Smooth muscle cell of the brain vasculature (primary cell): ENCODE data around the gene MAPK8IP3.
"Not testable (repeated sequence)": the region's sequence is repeated elsewhere in the genome, so short reads cannot be mapped to it uniquely, and the experiment has no call there.

Experiments
- DNase-seq: peaks from one replicate; pipeline ENCODE4 v3.0.0-alpha.2; 2012; ENCODE audit warnings: low read depth, low spot score

Gene MAPK8IP3

DNA sequence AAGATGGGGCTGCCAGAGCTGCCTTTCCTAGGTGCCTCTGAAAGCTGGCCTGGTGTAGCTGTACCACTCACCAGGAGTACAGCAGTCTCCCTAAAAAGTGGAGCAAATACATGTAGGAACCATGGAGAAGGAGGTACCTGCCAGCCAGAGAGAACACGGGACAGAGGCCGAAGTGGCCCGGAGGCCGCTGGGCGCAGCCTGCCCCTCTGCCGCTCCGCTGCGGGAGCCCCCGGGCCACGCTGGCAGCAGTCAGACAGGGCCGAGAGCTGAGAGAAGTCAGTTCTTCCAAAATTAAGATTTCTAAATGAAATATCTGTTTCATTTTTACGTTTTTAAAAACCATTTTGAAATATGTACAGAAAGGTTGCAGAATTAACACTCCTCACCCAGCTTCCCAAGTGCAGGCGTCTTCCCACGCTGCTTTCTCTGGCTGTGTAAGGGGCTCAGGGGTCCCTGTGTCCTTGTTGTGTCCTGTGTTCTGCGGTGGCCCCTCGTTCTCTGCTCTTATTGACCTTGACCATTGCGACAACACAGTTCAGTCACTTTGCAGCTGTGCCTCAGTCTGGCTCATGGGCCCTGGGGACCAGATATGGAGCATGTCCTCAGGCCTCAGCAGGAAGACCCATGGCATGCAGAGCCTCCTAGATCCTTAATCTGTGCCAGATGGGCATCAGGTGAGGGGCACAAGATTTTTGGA lies 5.0 kb downstream of the MAPK8IP3 start:
- no peak for DNase-seq

DNA sequence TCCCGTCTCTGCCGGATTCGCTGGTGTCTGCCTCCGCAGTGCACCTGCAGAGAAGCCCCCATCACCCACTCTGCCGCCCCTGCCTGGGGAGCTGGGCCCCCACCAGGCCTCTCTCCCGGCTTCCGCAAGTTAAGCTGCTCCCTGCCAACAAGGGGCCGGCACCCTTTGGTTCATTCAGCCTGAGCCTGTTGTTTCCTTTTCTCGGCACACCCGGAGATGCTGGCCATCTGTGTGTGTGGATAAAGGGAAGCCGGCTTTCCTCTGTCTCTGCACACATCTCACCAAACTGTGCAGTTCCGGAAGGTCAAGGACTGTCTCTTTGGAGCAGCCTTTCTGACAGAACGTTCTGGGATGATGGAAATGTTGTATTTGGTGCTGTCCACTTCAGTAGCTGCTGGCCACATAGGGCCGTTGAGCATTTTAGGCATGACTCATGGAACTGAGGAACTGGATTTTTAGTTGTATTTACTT lies 6.8 kb downstream of the MAPK8IP3 start:
- no peak for DNase-seq

DNA sequence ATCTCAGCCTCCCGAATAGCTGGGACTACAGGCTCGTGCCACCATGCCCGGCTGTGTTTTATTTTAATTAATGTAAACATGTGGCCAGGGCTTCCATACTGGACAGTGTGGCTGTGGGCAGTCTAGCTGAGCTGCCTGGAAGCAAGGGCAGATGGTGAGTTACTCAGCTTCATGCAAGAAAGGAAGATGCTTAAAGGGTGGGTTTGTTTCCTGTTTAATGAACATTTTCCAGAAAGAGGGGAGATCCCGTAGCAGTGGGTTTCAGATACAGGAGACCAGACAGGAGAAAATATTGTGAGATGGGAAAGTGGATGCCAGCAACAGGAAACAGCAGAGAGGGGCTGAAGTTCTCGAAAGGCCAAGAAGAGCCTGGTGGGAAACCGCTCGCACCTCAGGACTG lies 7.3 kb downstream of the MAPK8IP3 start:
- DNase-seq = no peak

DNA sequence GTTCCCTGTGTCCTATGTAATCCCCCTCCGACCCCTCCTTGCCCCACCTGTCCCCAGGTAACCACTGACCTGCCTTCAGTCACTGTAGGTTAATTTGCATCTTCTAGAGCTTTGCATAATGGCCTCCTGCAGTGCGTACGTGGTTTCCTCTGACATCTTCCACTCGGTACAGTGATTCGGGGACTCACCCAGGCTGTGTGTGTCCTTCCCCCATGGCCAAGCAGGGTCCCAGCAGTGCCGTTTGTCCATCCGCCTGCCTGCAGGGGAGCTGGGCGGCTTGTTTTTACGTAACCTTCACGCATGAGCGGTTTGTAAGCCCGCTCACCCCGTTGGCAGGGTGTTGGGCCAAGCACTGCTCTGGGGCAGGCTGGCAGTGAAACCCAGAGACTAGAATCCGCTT lies 7.9 kb downstream of the MAPK8IP3 start:
- DNase-seq = no peak

DNA sequence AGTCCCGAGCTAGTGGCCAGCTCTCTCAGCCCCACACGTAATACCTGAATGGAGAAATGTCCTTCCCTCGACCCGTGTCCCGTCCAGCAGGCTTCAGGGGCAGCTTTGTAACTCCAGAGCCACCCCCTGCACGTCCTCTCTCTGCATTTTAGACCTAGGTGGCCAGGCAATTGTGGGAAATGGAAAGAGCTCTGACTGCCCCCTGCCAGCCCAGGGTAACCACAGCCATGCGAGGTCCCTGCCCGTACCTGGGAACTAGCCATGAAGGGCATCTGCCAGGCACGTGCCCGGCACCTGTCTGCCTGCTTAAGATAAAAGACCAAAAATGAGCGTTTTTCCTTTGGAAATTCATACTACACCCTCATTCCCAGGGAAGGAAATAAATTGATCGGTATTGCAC lies 9.2 kb downstream of the MAPK8IP3 start:
- DNase-seq = no peak

DNA sequence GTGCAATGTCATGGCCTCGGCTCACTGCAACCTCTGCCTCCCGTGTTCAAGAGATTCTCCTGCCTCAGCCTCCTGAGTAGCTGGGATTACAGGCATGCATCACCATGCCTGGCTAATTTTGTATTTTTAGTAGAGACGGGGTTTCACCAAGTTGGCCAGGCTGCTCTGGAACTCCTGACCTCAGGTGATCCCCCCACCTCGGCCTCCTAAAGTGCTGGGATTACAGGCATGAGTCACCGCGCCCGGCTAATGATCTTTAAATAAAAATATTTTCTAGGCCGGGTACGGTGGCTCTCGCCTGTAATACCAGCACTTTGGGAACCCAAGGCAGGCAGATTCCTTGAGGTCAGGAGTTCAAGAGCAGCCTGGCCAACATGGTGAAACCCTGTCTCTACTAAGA lies 12.2 kb downstream of the MAPK8IP3 start:
- not testable (repeated sequence) for DNase-seq

DNA sequence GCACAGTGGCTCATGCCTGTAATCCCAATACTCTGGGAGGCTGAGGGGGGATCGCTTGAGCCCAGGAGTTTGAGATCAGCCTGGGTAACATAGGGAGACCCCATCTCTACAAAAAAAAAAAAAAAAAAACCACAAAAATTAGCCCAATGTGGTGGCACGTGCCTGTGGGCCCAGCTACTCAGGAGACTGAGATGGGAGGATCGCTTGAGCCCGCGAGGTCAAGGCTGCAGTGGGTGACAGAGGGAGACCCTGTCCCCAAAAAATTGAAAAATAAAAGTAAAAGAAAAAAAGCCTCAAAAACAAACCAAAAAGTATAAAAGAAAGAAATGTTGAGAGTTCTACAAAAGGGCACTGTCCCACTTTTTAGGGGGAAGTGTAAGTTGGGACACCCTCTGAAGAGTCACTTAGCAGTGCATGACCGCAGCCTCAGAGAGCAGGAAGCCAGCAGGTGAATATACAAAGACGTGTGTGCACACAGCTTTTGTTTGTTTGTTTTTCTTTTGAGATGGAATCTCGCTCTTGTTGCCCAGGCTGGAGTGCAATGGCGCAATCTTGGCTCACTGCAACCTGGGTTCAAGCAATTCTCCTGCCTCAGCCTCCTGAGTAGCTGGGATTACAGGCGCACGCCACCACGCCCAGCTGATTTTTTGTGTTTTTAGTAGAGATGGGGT lies 13.7 kb downstream of the MAPK8IP3 start:
- not testable (repeated sequence) for DNase-seq

DNA sequence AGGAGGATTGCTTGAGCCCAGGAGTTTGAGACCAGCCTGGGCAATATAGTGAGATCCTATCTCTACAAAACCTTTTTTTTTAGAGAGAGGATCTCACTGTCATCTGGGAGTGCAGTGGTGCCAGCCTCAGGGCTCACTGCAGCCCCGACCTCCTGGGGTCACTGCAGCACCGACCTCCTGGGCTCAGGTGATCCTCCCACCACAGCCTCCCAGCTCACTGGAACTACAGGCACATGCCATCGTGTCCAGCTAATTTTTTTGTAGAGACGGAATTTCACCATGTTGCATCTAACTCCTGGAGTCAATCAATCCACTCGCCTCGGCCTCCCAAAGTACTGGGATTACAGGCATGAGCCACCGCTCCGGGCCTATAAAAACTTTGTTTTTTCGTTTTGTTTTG lies 15.4 kb downstream of the MAPK8IP3 start:
- DNase-seq = no peak

DNA sequence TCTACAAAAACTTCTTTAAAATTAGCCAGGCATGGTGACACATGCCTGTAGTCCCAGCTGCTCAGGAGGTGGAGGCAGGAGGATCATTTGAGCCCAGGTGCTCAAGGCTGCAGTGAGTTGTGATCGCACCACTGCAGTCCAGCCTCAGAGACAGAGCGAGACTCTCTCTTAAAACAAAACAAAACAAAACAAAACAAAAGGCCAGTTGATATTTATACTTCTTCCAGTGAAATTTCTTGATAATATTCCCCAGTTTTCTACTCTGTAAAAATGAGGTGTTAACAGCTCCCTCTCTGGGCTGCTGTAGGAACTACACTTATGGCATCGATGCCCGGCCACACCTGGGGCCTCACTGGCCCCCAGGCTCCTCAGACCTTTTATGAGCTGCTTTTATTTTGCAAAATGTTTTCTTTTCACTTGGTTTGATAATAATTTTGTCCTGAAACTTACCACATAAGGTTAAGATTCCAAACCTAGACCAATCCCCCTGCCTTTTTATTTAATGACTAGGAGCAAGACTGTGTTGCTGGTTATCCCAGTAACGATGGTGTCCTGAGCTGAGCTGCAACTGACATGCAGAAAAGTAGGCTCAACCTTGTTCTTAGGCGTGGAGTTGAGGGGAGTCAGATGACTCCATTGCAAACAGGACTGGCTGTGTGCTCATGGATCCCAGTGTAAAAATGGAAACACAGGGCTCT lies 17.6 kb downstream of the MAPK8IP3 start:
- no peak for DNase-seq

DNA sequence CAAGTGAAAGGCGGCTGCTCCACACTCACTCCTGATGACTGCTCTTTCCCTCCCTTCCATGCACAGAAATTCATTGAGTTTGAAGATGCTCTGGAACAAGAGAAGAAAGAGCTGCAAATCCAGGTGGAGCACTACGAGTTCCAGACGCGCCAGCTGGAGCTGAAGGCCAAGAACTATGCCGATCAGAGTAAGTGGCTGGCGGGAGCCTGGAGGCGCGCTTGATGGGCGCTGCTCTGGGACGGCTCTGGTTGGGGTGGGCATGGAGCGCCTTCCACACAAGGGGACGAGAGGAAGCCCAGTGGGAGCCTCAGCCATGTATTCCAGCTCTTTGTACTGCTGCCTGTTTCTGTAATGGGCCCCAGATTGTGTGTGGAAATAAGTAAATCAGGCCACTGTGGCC lies 18.5 kb downstream of the MAPK8IP3 start:
- no peak for DNase-seq

DNA sequence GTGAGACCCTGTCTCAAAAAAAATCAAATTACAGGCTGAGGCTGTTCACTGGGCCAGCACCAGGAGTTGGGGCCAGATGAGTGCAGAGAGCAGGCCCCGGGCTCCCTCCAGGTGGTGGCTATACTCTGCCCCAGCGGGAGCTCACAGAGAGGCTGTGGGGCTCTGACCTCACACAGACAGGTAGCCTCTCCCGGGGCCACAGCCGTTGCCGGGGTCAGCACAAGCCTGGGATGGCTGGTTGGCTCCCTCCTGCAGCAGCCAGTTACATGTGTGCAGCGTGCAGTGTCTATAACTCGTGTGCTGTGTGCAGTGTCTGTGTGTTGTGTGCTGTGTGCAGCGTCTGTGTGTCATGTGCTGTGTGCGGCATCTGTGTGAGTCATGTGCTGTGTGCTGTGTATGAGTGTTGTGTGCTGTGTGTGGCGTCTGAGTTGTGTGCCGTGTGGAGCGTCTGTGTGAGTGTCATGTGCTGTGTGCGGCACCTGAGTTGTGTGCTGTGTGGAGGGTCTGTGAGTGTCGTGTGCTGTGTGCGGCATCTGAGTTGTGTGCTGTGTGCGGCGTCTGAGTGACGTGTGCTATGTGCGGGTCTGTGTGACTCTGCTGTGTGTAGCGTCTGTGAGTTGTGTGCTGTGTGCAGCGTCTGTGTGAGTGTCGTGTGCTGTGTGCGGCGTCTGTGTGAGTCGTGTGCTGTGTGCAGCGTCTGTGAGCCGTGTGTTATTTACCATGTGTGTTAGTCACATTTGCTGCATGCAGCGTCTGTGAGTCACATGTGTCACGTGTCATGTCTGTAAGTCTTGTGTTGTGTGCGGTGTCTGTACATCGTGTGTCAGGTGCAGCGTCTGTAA lies 20.9 kb downstream of the MAPK8IP3 start:
- DNase-seq = no peak

DNA sequence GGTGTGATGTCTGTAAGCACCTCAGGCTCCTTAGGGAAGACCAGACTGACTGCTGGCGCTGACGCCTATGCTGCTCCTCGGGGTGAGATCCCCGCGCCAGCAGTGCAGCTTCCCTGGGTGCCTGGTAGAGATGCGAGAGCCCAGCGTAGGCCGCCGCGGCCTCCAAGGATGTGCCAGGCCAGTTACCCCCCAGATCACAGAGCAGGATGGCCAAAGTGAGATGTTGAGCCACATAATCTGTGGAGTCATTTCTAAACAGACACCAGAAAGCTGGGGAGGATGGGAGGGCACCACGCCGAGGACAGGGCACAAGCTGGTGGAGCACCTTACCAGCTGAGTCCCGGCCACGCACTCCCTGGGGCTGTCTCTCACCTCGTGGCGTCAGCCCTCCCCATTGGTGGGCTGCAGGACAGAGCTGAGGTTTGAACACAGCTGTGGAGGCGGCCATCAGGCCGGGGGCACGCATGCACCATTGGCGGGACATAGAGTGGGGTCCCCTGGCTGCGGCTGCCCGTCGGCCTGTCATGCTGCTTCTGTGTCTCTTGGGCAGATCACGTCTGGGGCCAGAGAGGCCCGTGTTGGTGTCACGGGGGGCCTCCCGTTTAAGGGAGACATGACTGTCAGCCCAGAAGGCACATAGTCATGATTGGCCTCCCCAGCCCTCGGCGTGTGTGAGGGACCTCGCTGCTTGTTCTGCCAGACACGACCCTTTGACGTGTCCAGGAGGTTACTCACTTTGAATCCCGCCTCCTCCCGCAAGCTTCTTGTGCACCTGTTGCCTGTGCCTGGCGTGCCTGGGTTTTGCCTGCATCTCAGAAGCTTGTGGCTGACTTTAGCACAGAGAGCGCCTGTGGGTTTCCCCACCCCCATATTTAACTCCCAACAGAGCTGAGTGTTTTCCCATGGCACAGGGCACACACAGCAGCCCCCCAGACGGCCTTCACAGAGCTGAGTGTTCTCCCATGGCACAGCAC lies 21.9 kb downstream of the MAPK8IP3 start:
- DNase-seq = no peak

DNA sequence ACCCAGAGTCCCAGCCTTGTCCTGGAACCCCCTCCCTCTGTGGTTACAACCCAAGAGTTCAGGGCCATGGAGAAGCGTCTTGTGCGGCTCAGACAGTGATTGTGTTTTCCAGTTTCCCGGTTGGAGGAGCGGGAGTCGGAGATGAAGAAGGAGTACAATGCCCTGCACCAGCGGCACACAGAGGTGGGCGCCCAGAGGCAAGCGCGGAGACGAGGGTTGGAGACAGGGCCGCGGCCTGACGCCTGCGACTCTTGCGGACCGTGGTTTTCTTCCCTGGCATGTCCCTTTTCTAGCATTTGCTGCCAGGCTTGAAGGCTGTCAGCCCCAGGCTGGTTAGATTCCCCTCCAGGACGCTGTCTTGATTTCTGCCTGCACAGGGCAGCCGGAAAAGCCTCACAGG lies 23.0 kb downstream of the MAPK8IP3 start:
- DNase-seq = no peak

DNA sequence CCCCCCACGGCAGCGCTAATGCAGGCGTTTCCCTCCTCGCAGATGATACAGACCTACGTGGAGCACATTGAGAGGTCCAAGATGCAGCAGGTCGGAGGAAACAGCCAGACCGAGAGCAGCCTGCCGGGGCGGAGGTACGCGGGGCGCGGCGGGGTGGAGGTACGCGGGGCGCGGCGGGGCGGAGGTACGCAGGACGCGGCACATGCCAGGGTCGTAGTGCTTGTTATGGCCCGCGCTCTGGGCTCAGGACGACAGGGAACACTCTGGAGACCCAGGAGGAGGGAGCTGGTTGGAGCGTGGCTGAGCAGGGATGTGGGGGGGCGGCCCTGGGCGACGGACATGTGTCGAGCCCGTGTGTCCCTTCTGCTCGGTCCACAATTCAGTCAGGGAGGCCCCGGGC lies 23.4 kb downstream of the MAPK8IP3 start:
- DNase-seq = no peak

DNA sequence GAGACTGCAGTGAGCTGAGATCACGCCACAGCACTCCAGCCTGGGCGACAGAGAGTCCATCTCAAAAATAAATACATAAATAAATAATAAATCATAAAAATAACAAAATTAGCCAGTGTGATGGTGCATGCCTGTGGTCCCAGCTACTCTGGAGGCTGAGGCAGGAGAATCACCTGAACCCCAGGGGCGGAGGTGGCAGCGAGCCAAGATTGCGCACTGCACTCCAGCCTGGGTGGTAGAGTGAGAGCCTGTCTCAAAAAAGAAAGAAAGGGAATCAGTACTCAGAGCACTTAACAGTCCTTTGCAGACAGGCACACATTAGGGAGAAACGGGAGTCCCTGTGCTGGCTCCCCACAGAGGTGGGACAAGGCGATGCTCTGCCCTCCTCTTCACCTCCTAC lies 25.1 kb downstream of the MAPK8IP3 start:
- no peak for DNase-seq

DNA sequence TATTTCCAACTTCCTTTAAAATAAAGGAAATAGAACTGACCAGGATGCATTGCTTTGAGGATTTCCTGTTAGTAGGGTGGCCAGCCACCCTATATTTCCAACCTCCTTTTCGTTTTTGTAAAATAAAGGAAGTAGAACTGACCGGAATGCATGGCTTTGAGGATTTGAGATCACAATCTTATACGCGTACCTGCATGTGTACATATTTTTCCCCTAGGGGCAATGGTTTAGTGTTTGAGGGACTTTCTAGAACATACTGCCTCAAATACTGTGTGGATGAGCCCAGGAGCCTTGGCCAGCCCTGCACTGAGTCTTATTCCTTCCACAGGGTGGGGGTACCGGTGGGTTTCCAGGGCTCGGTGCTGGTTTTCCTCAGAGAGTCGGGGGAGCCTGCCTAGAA lies 25.6 kb downstream of the MAPK8IP3 start:
- no peak for DNase-seq

DNA sequence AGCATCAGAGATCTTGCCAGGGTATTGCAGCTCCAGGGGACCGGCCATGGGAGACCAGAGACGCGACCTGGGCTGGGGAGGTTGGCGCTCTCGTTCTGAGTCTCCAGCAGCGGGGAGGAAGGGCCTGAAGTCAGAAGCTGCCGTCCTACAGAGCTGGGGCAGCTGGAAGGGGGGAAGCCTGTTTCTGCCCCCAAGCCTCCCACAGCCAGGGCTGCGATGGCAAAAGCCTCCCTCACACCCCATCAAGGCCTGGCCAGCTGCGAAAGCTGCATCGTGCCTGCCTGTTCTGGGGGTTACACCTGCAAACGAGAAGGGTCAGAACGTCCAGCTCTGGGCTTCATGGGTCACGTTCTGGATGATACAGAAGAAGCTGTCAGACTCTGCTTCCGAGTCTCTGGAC lies 26.1 kb downstream of the MAPK8IP3 start:
- no peak for DNase-seq

DNA sequence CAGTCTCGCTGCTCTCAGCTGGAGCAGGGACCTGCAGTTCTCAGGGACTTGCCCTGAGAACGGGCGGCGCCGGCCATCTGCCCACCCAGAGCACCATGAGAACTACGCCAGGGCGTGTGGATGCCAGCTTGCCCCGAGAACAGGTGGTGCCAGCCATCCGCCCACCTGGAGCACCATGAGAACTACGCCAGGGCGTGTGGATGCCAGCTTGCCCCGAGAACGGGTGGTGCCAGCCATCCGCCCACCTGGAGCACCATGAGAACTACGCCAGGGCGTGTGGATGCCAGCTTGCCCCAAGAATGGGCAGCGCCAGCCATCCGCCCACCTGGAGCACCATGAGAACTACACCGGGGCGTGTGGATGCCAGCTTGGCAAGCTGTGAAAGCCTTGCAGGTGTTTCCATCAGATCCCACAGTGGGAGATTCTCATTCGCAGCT lies 26.6 kb downstream of the MAPK8IP3 start:
- not testable (repeated sequence) for DNase-seq

DNA sequence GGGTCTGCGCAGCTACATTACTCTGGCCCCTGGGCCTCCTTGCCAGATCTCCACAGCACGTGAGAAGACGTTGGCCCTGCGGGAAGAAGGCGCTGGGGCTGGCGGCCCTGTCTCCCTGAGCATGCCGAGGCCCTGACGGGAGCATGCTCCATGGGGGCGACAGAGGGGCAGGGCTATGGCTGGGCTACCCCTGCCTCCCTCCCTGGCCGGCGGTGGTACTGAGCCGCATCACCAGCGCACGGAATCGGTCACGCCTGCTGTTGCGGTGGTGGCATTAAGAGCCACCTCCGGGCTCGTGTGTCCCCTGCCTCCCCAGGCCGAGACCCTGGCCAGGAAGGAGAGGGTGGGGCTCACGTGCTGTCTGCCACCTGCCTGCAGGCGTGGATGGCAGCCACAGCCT lies 28.1 kb downstream of the MAPK8IP3 start:
- DNase-seq = no peak

DNA sequence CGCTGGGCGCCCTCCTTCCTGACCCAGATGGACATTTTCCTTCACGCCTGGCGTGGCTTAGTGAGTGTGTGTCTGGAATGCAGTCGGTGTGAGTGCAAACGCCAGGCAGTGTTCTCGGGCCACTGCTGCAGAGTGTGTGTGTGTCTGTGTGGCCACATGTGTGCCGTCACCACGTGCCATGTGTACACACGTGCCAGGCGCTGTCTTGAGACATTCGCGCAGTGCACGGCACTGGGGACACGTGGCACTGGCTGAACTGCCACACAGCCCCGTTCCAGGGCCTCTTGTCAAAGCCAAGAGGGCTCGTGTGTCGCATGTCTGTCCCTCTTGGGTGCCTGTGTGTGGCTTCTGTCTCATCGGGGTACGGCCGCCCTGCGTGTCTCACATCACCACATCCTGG lies 28.8 kb downstream of the MAPK8IP3 start:
- DNase-seq = no peak

DNA sequence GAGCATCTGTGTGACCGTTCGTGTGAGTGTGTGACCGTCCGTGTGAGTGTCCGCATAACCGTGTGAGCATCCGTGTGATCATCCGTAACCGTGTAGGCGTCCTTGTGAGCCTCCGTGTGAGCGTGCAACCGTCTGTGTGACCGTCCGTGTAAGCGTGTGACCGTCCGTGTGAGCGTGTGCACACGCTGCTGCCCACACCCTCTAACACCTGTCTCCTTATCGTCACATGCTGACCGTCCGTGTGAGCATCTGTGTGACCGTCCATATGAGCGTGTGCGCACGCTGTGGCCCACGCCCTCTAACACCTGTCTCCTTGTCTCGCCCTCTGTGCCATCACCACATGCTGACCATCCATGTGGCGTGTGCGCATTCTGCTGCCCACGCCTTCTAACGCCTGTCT lies 34.2 kb downstream of the MAPK8IP3 start:
- DNase-seq = no peak
